Heart left ventricle (tissue), 16 donors: ENCODE measurements around the gene CD151. TPM values are rescaled to one million over a fixed set of nuclear protein-coding genes. Genes with fewer than 3 reads are reported as not detected.

Experiments used
- ATAC-seq, 4 donors: fragments of 200-7000 bp; cut with Tn5 transposase; one replicate each; pipeline ENCODE4 v1.9.1; 2020 to 2022; ENCODE audit warnings: moderate library complexity in 4 of 4, mild to moderate bottlenecking in 3 of 4, moderate number of reproducible peaks in 1 of 4
- DNase-seq, 5 donors: peaks; one replicate each; pipeline ENCODE4 v3.0.0-alpha.2; 2020
- H3K27ac ChIP-seq, 12 donors: fragments of 200-600 bp; sonication (generic) in 4 of 12; one replicate each; pipeline versions ENCODE4 v1.5.0 to v1.8.0; 2016 to 2022; ENCODE audit warnings: mild to moderate bottlenecking in 2 of 12
- H3K27me3 ChIP-seq, 9 donors: fragments of 200-600 bp; sonication (generic) in 2 of 9; one replicate each; pipeline versions ENCODE4 v1.5.1 to v1.8.0; 2016 to 2022; ENCODE audit warnings: mild to moderate bottlenecking in 3 of 9
- H3K36me3 ChIP-seq, 9 donors: fragments of 200-600 bp; sonication (generic) in 2 of 9; one replicate each; pipeline versions ENCODE4 v1.5.0 to v1.8.0; 2018 to 2022; ENCODE audit warnings: mild to moderate bottlenecking in 2 of 9
- H3K4me1 ChIP-seq, 12 donors: fragments of 200-600 bp; sonication (generic) in 4 of 12; one replicate each; pipeline versions ENCODE4 v1.5.0 to v1.8.0; 2016 to 2022; ENCODE audit warnings: mild to moderate bottlenecking in 3 of 12
- H3K4me3 ChIP-seq, 12 donors: fragments of 200-600 bp; sonication (generic) in 4 of 12; one replicate each; pipeline versions ENCODE4 v1.5.0 to v1.8.0; 2017 to 2022; ENCODE audit warnings: mild to moderate bottlenecking in 9 of 12, moderate library complexity in 4 of 12
- H3K9me3 ChIP-seq, 12 donors: fragments of 200-600 bp; sonication (generic) in 4 of 12; one replicate each; pipeline versions ENCODE4 v1.5.0 to v1.8.0; 2016 to 2022; ENCODE audit warnings: mild to moderate bottlenecking in 1 of 12
- CTCF ChIP-seq, 12 donors: fragments of 200-600 bp; sonication (generic) in 4 of 12; IDR thresholded peaks; one replicate each; pipeline versions ENCODE4 v1.5.0 to v1.8.0; 2018 to 2022; ENCODE audit warnings: antibody characterized with exemption in 12 of 12, mild to moderate bottlenecking in 5 of 12
- POLR2A ChIP-seq, 2 donors: fragments of 450-650 bp; IDR thresholded peaks; one replicate each; pipeline ENCODE4 v1.6.1; 2017; ENCODE audit warnings: antibody characterized with exemption in 2 of 2, mild to moderate bottlenecking in 2 of 2, moderate library complexity in 2 of 2
- WGBS, 4 donors: extraction: QIAGEN DNeasy Blood & Tissue Kit in 2 of 4; methylation state at CpG; one replicate each; pipeline versions ENCODE4 v1.1.5 to v1.1.7; 2013 to 2018; 5-methylcytosine and 5-hydroxymethylcytosine counted together
- intact Hi-C, 10 donors: fragments of 100-400 bp; cut with DNase I; formaldehyde crosslinking; loops; one replicate each; pipeline versions ENCODE4 v1.11.1 to v1.14.2; 2022
- polyA plus RNA-seq, 2 donors: library from polyadenylated mRNA; stranded (reverse); fragments of 200-250 nt; gene quantifications; one replicate each; pipeline ENCODE4 v1.2.3, GENCODE V29; 2013
- total RNA-seq, 9 donors: library from RNA; depleted of rRNA in 2 of 9; stranded (reverse); fragments of >200 nt in 2 of 9; fragmentation: NEBNext Ultra II Directional in 3 of 9; extraction: Animal tissue kit (Norgen Biotek cat#: 25700) in 3 of 9; gene quantifications; one replicate each; pipeline versions ENCODE4 v1.1.0 to v1.2.4, GENCODE V29; 2016 to 2023
- donor health status: ischemic (EF 13 %, LVEDD 7.1; RV severe dilation, severe dysfunction).
- donor health status: healthy with polysubstance abuse.
- donor health status: DM: no; HTN: yes; CAD: no.
- donor health status: DM: no; HTN: no; CAD: no.
- donor health status: ischemic (EF 25% LVEDD 6.9; RV normal size, moderate dysfunction).
- donor health status: ischemic (EF 25% LVEDD 5.7; RV mildly dilated, moderate dysfunction).
- donor health status: healthy.
- donor health status: DM: yes; HTN: yes; CAD: no.
- donor health status: ischemic (EF 35%, LVEDD 5.7; RV mildly dilated, moderate dysfunction).
- donor health status: nonischemic (EF 11% LVEDD 7.7; RV severe dilation, severe dysfunction).
- donor health status: DM: yes; HTN: yes; CAD: no.
- donor health status: PGD.
- donor health status: ischemic (EF 29% LVEDD 5.4; RV normal size, mild dysfunction).
- donor health status: nonischemic (EF 23%, LVEDD 6.1; RV moderate dilation, normal function).

CD151 gene
- total and polyA plus RNA-seq, 11 donors, result 323 to 817 (median 477) TPM

GRCh38 chr11:794766-795633 is 37.8 kb upstream of the CD151 start:
- peak in 1 of 4 donors; percentile 4 for ATAC-seq
- Histone ChIP-seq H3K9me3 (no peaks in the 10 kb centered on the region), H3K4me1 (peaks cover 6 to 42% (median 24%) of the 10 kb centered on the region in 12 donors), H3K36me3 (peaks cover 0 to 38% (median 0%) of the 10 kb centered on the region in 9 donors), H3K4me3 (peak overlapping the region in 11 of 12 donors; percentile 50 to 89 (median 77)), H3K27me3 (peaks cover 0 to 4% (median 0%) of the 10 kb centered on the region in 9 donors), H3K27ac (peak overlapping the region in 3 of 12 donors; percentile 62 to 88 (median 86))
- 67 to 72% (median 70%) methylated on average over 19 to 38 of the region's 38 CpGs for WGBS, 4 donors
- intact Hi-C loops, result loop anchor here in 2 of 10 donors (5.0 to 10.0 kb wide), 2 partner anchors 60 to 117 kb away; partner anchors contain the start of gene CHID1 (in 1 of the 2)
- no peak for DNase-seq
- no peak for TF ChIP-seq CTCF (IDR thresholded peaks at IDR 0.05)
- no peak for TF ChIP-seq POLR2A (IDR thresholded peaks at IDR 0.05)

GRCh38 chr11:795634-796564 is 36.9 kb upstream of the CD151 start:
- WGBS, 4 donors, result 11 to 43% (median 15%) methylated on average over 1 to 26 of the region's 26 CpGs
- peaks cover 6 to 40% (median 24%) of the 10 kb centered on the region in 12 donors for H3K4me1 ChIP-seq
- peak; percentile 74 to 83 (median 81) for DNase-seq
- no peaks in the 10 kb centered on the region for H3K9me3 ChIP-seq
- H3K4me3 ChIP-seq, result peak overlapping the region; percentile 29 to 89 (median 76)
- peaks cover 0 to 38% (median 0%) of the 10 kb centered on the region in 9 donors for H3K36me3 ChIP-seq
- TF ChIP-seq POLR2A (IDR thresholded peaks at IDR 0.05) (no peak), CTCF (IDR thresholded peaks at IDR 0.05) (no peak)
- peak overlapping the region; percentile 5 to 88 (median 84) for H3K27ac ChIP-seq
- intact Hi-C loops, result loop anchor here in 2 of 10 donors (5.0 to 10.0 kb wide), 2 partner anchors 61 to 116 kb away; partner anchors contain the start of gene CHID1 (in 1 of the 2)
- peak; percentile 48 to 77 (median 56) for ATAC-seq
- H3K27me3 ChIP-seq, result no peaks in the 10 kb centered on the region

GRCh38 chr11:796565-797295 is 36.0 kb upstream of the CD151 start:
- Histone ChIP-seq H3K36me3 (peaks cover 0 to 35% (median 0%) of the 10 kb centered on the region in 9 donors), H3K27ac (peak overlapping the region; percentile 13 to 88 (median 84)), H3K4me1 (peaks cover 6 to 40% (median 24%) of the 10 kb centered on the region in 12 donors), H3K9me3 (no peaks in the 10 kb centered on the region), H3K4me3 (peak overlapping the region; percentile 50 to 89 (median 78)), H3K27me3 (no peaks in the 10 kb centered on the region)
- ATAC-seq, result peak in 1 of 4 donors; percentile 0
- TF ChIP-seq CTCF (IDR thresholded peaks at IDR 0.05) (no peak), POLR2A (IDR thresholded peaks at IDR 0.05) (no peak)
- WGBS, 4 donors, result 32 to 56% (median 40%) methylated on average over 12 to 18 of the region's 18 CpGs
- intact Hi-C loops, result loop anchor here in 2 of 10 donors (5.0 to 10.0 kb wide), 2 partner anchors 62 to 116 kb away; partner anchors contain the start of gene CHID1 (in 1 of the 2)
- no peak for DNase-seq
